OCI-LY7 (cell line): ENCODE measurements around the gene TMEM14A. TPM values are rescaled to one million over a fixed set of nuclear protein-coding genes. Genes with fewer than 3 reads are reported as not detected.

ENCODE experiments used
- BruUV-seq: library from RNA; stranded (reverse); fragments of 400-500 nt; replicated peaks from 2 replicates; lab custom pipeline; 2021; lab: Mats Ljungman, UMichigan
- CTCF ChIA-PET: fragments of 300-600 bp; sonication (Branson Sonifier 250); formaldehyde crosslinking; loops from one replicate; lab custom pipeline; 2022; ENCODE audit warnings: antibody characterized with exemption; ENCODE audit not compliant: unreplicated experiment; lab: Charles Lee
- POLR2A ChIA-PET: fragments of 300-600 bp; sonication (Branson Sonifier 250); formaldehyde crosslinking; loops from one replicate; lab custom pipeline; 2022; ENCODE audit warnings: antibody characterized with exemption; lab: Charles Lee
- DNase-seq: peaks from one replicate; pipeline ENCODE4 v3.0.0-alpha.2; 2015; ENCODE audit warnings: low spot score
- H2AFZ ChIP-seq: fragments of 200-600 bp; sonication (generic), shearing (Covaris generic); 2 replicates; pipeline ENCODE4 v1.6.1; 2014; ENCODE audit warnings: mild to moderate bottlenecking, antibody characterized with exemption, low read length, moderate library complexity
- H3K27ac ChIP-seq: fragments of 200-600 bp; sonication (generic); 2 replicates; pipeline ENCODE4 v1.5.1; 2014; ENCODE audit warnings: mixed run types, low read depth, mild to moderate bottlenecking, moderate library complexity, low read length, inconsistent platforms; ENCODE audit not compliant: poor library complexity, severe bottlenecking
- H3K36me3 ChIP-seq: fragments of 200-600 bp; sonication (generic); 2 replicates; pipeline ENCODE4 v1.6.1; 2014; ENCODE audit warnings: mild to moderate bottlenecking, antibody characterized with exemption, low read length, moderate library complexity, mixed read lengths; ENCODE audit not compliant: insufficient read depth
- H3K4me1 ChIP-seq: fragments of 200-600 bp; sonication (generic); 2 replicates; pipeline ENCODE4 v1.5.1; 2014; ENCODE audit warnings: mild to moderate bottlenecking, low read length; ENCODE audit not compliant: insufficient read depth, poor library complexity, severe bottlenecking
- H3K4me2 ChIP-seq: fragments of 200-600 bp; sonication (generic); 2 replicates; pipeline ENCODE4 v1.6.1; 2014; ENCODE audit warnings: mild to moderate bottlenecking, low read length
- H3K4me3 ChIP-seq: fragments of 200-600 bp; sonication (generic); 2 replicates; pipeline ENCODE4 v1.5.1; 2014; ENCODE audit warnings: mild to moderate bottlenecking, low read depth, low read length; ENCODE audit not compliant: poor library complexity, severe bottlenecking
- H3K79me2 ChIP-seq: fragments of 200-600 bp; sonication (generic); 2 replicates; pipeline ENCODE4 v1.6.1; 2016; ENCODE audit warnings: low read depth, mild to moderate bottlenecking, low read length, moderate library complexity, mixed read lengths; ENCODE audit not compliant: insufficient read depth
- H3K9me2 ChIP-seq: fragments of 200-600 bp; sonication (generic); 2 replicates; pipeline ENCODE4 v1.6.1; 2016; ENCODE audit warnings: mild to moderate bottlenecking, low read length, mixed read lengths; ENCODE audit not compliant: insufficient read depth
- H3K9me3 ChIP-seq: fragments of 200-600 bp; sonication (generic); 2 replicates; pipeline ENCODE4 v1.6.1; 2014; ENCODE audit warnings: mild to moderate bottlenecking, mixed run types, low read length, mixed read lengths
- H4K20me1 ChIP-seq: fragments of 200-600 bp; sonication (generic); 2 replicates; pipeline ENCODE4 v1.6.1; 2014; ENCODE audit warnings: mild to moderate bottlenecking, antibody characterized with exemption, low read length, moderate library complexity, mixed read lengths; ENCODE audit not compliant: insufficient read depth
- CTCF ChIP-seq: fragments of 200-600 bp; sonication (generic); conservative IDR thresholded peaks from 2 replicates; pipeline ENCODE4 v1.5.1; 2014; ENCODE audit warnings: mild to moderate bottlenecking, antibody characterized with exemption, low read length, moderate library complexity, mixed read lengths
- EZH2phosphoT487 ChIP-seq: fragments of 200-600 bp; sonication (generic); IDR thresholded peaks from 2 replicates; pipeline ENCODE4 v1.6.1; 2018; ENCODE audit warnings: low read depth, borderline replicate concordance, mild to moderate bottlenecking, mixed run types, antibody characterized with exemption, low read length, moderate library complexity, mixed read lengths
- intact Hi-C: fragments of 100-400 bp; cut with micrococcal nuclease; formaldehyde crosslinking; loops from one replicate; pipeline ENCODE4 v1.10.0; 2022; ENCODE audit not compliant: unreplicated experiment
- total RNA-seq, 2 experiments: library from RNA; depleted of rRNA in 1 of 2; stranded (reverse); fragments of >200 nt in 1 of 2; shearing (Covaris generic) in 1 of 2; gene quantifications; 2 replicates each; pipeline ENCODE4 v1.2.3, GENCODE V29; 2014 to 2022

The TMEM14A gene
- total RNA-seq, 2 experiments from 2014 or later: 17.8 to 32.7 TPM

DNA sequence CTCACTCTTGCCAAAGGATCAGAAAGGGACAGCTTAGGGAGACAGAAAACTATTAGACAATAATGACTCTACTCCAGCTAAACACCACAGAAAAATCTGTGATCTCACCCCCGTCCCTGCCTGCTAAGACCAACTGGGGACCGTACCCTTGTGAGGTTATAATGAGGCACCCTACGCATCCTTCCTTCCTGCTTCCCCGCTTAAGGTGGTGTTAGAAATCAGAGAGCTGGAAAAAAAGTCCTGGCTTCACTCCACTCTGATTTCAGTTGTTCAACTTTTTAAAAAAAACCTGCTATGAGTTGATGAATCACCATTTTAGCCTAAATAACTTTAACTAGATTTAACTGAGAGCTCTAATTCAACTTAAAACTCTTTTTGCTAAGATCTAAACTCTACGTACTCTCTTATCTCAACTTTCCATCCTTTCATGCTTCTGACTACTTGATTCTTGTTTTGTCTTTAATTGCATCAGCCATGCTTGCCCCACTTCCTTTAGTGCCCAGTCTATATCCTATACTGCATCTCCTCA, 35.8 kb upstream of the TMEM14A start:
- H3K4me2 ChIP-seq: no peak overlapping the region
- no peaks in the 10 kb centered on the region for H3K79me2 ChIP-seq
- intact Hi-C loops: no loop called here
- H3K27ac ChIP-seq: no peak overlapping the region
- no peaks in the 10 kb centered on the region for H3K9me3 ChIP-seq
- H3K9me2 ChIP-seq: no peaks in the 10 kb centered on the region
- no TSS peak for BruUV-seq
- no peak overlapping the region for H3K4me3 ChIP-seq
- no peak for DNase-seq
- ChIA-PET POLR2A (interaction anchor here (0.5 to 2.4 kb wide), 12 partner anchors 12 to 135 kb away, joined by 3 to 16 read pairs (median 4); no protein-coding TSS in a partner anchor), CTCF (interaction anchor here (0.7 kb wide), 1 partner anchor 8 kb away, joined by 3 read pairs; no protein-coding TSS in a partner anchor)
- no peak overlapping the region for H2AFZ ChIP-seq
- no peaks in the 10 kb centered on the region for H3K36me3 ChIP-seq
- no peaks in the 10 kb centered on the region for H3K4me1 ChIP-seq
- TF ChIP-seq CTCF (no peak), EZH2phosphoT487 (no peak)
- H4K20me1 ChIP-seq: no peaks in the 10 kb centered on the region

- ChIA-PET CTCF (no interaction called here), POLR2A (interaction anchor here (1.3 kb wide), 1 partner anchor 24 kb away, joined by 3 read pairs; no protein-coding TSS in a partner anchor)
- H4K20me1 ChIP-seq: no peaks in the 10 kb centered on the region
- no peaks in the 10 kb centered on the region for H3K4me1 ChIP-seq
- intact Hi-C loops: no loop called here
- no peak overlapping the region for H3K4me2 ChIP-seq
- no TSS peak for BruUV-seq
- H3K27ac ChIP-seq: no peak overlapping the region
- TF ChIP-seq CTCF: no peak
- no peak for TF ChIP-seq EZH2phosphoT487
- H3K36me3 ChIP-seq: no peaks in the 10 kb centered on the region
- no peaks in the 10 kb centered on the region for H3K9me2 ChIP-seq
- H3K79me2 ChIP-seq: no peaks in the 10 kb centered on the region
- H3K9me3 ChIP-seq: no peaks in the 10 kb centered on the region
- no peak overlapping the region for H2AFZ ChIP-seq
- no peak overlapping the region for H3K4me3 ChIP-seq
- DNase-seq: no peak
These were observed 34.1 kb upstream of the TMEM14A start for GRCh38 chr6:52636830-52637229.

GRCh38 chr6:52639493-52639892, 31.4 kb upstream of the TMEM14A start:
- POLR2A ChIA-PET: interaction anchor here (0.6 kb wide), 1 partner anchor 404 kb away, joined by 3 read pairs; no protein-coding TSS in a partner anchor
- no TSS peak for BruUV-seq
- no peaks in the 10 kb centered on the region for H3K4me1 ChIP-seq
- no peak overlapping the region for H3K4me3 ChIP-seq
- DNase-seq: no peak
- H3K9me2 ChIP-seq: no peaks in the 10 kb centered on the region
- no peaks in the 10 kb centered on the region for H3K9me3 ChIP-seq
- intact Hi-C loops: no loop called here
- no peaks in the 10 kb centered on the region for H3K36me3 ChIP-seq
- TF ChIP-seq CTCF (no peak), EZH2phosphoT487 (no peak)
- CTCF ChIA-PET: no interaction called here
- H3K27ac ChIP-seq: no peak overlapping the region
- H3K79me2 ChIP-seq: no peaks in the 10 kb centered on the region
- H3K4me2 ChIP-seq: no peak overlapping the region
- no peak overlapping the region for H2AFZ ChIP-seq
- no peaks in the 10 kb centered on the region for H4K20me1 ChIP-seq
